ENCODE measurements around the gene LYL1.

- TF ChIP-seq POLR2A (IDR thresholded peaks at IDR 0.05) (no peak), CTCF (IDR thresholded peaks at IDR 0.05) (no peak)
These were observed 30.0 kb upstream of the LYL1 start for GRCh38 chr19:13132471-13133180.

Data from transverse colon (tissue), 3 donors.